Ishikawa (cell line): ENCODE data around the gene NOL12.

Source experiments
- CEBPB ChIP-seq: IDR thresholded peaks from 2 replicates; pipeline ENCODE4 v1.6.1; 2012
- CREB1 ChIP-seq: IDR thresholded peaks from 2 replicates; pipeline ENCODE4 v1.6.1; 2012; ENCODE audit warnings: low read depth
- EP300 ChIP-seq: IDR thresholded peaks from 2 replicates; pipeline ENCODE4 v1.6.1; 2012; ENCODE audit warnings: borderline replicate concordance
- FOXM1 ChIP-seq: IDR thresholded peaks from 2 replicates; pipeline ENCODE4 v1.6.1; 2012; ENCODE audit warnings: low read depth, borderline replicate concordance
- MAX ChIP-seq: IDR thresholded peaks from 2 replicates; pipeline ENCODE4 v1.6.1; 2012
- NFIC ChIP-seq: IDR thresholded peaks from 2 replicates; pipeline ENCODE4 v1.6.1; 2012
- REST ChIP-seq: IDR thresholded peaks from 2 replicates; pipeline ENCODE4 v1.6.1; 2012; ENCODE audit warnings: low read depth, mild to moderate bottlenecking
- TAF1 ChIP-seq: IDR thresholded peaks from 2 replicates; pipeline ENCODE4 v1.6.1; 2012; ENCODE audit warnings: low read depth, mild to moderate bottlenecking
- TCF12 ChIP-seq: IDR thresholded peaks from 2 replicates; pipeline ENCODE4 v1.6.1; 2012; ENCODE audit warnings: low read depth
- TEAD4 ChIP-seq: IDR thresholded peaks from 2 replicates; pipeline ENCODE4 v1.6.1; 2012
- USF1 ChIP-seq: IDR thresholded peaks from 2 replicates; pipeline ENCODE4 v1.6.1; 2012

GRCh38 chr22:37733625-37734401, 47.7 kb downstream of the NOL12 start:
- no peak for TF ChIP-seq TAF1
- no peak for TF ChIP-seq TEAD4
- no peak for TF ChIP-seq REST
- TF ChIP-seq TCF12: no peak
- TF ChIP-seq USF1: no peak
- no peak for TF ChIP-seq MAX
- no peak for TF ChIP-seq CEBPB
- no peak for TF ChIP-seq NFIC
- TF ChIP-seq CREB1: no peak
- TF ChIP-seq EP300: no peak
- TF ChIP-seq FOXM1: no peak
